ENCODE data around the gene ECI1.

The ECI1 gene

GRCh38 chr16:2251296-2252111 is at the start of gene ECI1:
TSS of gene ECI1 (minus strand) at chr16:2251587. CDS start at chr16:2251566, 21 bp downstream.
- peak; percentile 57 for DNase-seq

- no peak for DNase-seq
These were observed 48.5 kb upstream of the ECI1 start for GRCh38 chr16:2299915-2300192.

- no peak for DNase-seq
These were observed 47.9 kb upstream of the ECI1 start for GRCh38 chr16:2299121-2299914.

DNA sequence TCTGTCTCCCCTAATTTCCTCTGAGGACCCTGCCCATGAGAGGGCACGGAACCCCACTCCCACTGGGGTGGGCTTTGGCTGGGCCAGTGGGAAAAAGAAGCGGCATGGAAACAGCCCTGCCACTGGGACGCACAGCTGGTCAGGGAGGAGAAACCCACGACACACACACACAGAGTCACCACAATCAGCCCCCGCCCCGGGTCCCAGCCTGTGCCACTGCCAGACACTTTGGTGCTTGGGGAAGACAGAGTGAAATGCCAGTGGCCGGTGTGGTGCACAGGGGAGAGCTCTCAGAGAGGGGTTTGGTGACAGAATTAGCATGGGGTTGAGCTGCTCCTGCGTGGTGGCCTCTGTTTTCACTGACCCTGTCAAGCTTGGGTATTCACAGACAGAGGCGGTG is 47.2 kb upstream of the ECI1 start:
- no peak for DNase-seq

DNA sequence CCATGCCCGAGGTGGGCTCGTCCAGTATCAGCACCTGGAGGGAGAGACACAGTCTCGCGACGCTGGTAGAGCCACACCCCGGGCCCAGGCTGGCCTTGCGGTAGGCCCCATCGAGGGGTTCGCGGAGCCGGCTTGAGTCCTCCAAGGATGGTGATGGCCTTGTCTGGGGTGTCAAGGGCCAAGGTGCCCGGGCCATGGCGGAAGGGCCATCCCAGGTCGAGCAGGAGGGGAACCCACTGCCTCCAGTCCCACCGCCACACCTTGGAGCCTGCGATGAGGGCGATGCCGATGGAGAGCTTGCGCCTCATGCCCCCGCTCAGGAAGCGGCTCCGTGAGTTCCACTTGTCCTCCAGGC is 46.1 kb upstream of the ECI1 start:
- DNase-seq, result no peak

- DNase-seq, result no peak
These were observed 45.5 kb upstream of the ECI1 start for GRCh38 chr16:2296661-2297505.

DNA sequence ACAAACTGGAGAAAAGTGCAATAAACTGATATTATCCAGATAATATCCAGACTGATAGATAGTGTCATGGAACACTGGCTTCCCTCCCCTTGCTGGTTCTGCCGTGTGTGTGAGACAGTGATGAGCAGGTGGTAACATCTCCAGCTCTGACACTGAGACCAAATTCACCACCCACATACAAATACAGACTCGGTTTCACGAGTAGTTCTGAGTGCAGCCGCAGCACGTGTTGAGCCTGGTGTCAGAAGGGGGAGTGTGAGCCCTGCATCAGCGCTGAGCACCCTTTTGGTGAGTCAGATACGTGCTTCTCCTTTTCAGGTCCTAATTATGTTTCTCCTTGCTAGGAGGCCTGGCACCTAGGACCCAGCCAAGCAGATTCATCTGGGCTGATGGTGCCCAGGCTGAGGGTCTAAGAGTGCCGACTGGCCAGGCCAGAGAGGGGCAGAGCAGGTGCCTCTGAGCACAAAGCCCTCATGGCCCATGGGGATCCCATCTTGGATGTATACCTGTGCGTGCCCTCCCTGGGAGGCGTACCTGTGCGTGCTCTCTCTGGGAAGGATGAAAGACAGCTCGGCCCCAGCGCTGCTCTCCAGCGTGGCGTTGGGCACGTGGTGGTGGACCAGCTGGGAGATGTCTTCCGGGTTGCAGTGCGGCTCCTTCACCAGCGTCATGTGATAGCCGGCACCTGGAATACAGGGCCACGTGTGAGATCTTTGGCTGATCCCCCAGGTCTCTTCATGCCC is 43.8 kb upstream of the ECI1 start:
- DNase-seq, result no peak

DNA sequence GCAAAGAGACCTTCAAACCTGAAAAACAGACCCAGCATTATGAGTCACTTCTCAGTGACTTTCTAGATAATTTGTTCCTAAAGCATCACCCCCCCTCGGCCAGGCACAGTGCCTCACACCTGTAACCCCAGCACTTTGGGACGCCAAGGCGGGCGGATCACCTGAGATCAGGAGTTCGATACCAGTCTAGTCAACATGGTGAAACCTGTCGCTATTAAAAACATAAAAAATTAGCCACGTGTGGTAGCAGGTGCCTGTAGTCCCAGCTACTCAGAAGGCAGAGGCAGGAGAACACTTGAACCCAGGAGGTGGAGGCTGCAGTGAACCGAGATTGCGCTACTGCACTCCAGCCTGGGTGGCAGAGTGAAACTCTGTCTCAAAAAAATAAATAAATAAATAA is 40.8 kb upstream of the ECI1 start:
- DNase-seq, result no peak

DNA sequence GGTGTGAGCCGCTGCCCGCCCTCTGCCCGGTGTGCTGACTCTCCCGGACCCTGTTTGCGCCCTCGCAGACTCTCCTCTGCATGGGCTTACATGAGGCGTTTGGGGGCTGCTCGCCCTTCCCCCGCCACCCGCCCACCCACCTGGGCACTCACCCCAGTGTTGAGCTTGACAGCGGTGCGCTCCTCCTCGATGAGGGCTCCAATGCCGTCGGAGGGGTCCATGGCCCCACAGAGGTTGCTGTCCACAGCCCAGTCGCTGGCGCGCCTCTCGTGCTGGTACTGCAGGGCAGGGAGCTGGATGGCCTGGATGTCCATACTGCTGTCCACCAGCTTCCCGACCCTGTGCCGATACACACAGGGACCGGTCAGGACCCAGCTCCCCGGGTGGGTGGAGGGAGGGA is 37.9 kb upstream of the ECI1 start:
- DNase-seq, result no peak

DNA sequence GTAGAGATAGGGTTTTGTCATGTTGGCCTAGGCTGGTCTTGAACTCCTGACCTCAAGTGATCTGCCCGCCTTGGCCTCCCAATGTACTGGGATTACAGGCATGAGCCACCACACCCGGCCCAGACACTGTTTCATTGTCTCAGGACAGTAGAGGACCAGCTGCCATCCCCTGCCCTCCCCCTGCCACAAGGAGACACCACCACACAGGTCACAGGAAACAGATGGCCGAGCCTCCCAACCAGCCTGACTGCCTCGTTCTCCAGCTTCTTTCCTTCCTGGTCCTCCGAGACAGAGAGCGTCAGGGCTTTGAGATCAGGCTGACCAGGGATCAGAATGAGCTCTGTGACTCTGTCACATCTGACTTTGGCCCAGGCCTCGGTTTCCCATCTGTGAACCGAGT is 37.3 kb upstream of the ECI1 start:
- no peak for DNase-seq

- DNase-seq, result no peak
These were observed 36.6 kb upstream of the ECI1 start for GRCh38 chr16:2287916-2288547.

DNA sequence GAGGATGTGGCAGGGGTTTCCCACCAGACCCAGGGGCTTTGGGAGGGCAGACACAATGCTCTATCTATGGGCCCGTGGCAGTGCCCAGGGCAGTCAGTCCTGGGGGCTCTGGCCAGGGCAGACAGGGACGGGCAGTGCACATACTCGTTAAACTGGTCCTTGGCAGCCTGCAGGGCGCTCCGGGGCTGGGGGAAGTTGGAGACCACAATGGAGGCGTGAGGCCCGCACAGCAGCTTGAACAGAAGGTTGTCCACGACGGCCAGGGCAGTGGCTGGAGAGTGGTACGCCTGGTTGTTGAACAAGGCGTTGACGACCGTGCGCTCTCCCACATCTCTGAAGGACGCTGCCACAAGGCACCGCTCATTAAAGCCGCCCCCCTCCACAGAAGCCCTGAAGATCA is 35.2 kb upstream of the ECI1 start:
- no peak for DNase-seq

- no peak for DNase-seq
These were observed 34.4 kb upstream of the ECI1 start for GRCh38 chr16:2285731-2286191.

DNA sequence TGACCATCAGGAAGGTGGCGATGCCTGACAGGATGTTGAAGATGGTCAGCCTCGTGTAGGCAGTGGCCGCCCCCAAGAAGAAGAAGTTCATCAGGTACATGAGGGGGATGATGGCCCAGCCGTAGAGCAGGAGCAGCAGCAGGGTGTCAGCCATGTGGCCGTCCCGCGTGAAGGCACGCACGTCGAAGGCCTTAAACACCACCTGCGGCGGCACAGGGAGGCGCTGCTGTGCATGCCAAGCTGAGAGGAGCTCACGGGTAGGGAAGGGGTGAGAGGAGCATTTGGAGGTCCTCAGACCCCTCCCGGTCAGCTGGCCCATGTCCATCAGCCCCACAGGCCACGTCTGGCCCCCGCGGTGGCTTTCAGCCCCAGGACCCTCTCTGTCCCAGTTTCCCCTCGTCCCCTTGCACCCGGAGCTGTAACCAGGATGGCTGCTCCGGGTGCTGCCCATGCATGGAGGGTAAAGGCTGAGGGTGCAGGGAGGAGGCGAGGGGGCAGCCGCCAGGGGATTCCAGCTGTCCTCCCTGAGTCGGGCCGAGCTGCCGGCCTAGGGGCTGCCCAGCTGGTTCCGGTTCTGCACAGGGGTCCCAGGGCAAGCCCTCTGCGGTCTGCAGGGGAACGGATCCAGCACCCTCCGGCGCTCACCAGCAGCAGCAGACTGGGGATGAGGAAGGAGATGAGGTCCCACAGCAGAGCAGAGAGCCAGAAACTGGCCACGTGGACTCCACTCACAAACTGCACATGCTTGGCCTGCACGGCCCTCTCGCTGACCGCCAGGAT is 33.6 kb upstream of the ECI1 start:
- DNase-seq, result no peak

GRCh38 chr16:2284001-2284770 is 32.8 kb upstream of the ECI1 start:
- no peak for DNase-seq

DNA sequence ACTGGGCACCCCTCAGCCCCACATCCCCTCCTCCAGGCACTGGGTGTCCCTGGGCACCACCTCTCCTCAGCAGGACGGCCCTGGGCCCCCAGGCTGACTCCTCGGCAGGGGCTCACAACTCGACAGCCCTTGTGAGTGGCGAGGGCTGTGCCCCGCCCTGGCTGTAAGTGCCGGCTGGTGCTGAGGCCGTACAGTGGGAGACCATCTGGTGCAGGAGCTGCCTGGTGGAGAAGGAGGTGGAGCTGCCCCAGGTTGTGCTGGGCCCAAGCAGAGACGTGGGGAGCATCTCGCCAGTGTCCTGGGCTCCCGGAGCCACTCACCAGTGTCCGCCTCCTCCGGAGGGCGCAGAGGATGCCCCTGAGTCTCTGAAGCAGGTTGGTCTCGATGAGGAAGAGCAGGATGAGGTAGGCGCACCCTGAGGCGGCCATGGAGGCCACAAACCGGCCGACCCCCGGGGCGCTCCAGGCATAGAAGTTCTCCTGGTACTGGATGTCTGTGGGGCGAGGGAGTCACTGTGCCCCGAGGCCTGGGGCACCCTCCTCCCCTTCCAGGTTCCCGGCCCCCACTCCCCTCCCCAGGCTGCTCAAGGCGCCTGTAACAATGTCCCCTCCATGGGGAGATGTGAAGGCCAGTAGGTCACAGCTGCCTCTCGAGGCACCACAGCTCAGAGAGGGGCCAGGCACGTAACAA is 31.6 kb upstream of the ECI1 start:
- DNase-seq, result no peak

DNA sequence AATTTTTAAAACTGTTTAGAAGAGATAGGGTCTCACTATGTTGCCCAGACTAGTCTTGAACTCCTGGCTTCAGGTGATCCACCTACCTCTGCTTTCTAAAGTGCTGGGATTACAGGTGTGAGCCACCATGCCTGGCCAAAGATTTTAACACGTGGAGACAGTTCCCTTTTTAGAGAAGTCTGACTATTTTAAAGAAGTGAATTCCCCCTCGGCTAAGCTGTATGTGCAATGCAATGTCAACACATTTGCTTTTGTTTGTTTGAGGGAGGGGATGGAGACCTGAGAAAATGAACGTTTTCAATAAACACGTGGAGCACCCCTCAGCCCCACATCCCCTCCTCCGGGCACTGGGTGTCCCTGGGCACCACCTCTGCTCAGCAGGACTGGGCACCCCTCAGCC is 30.9 kb upstream of the ECI1 start:
- no peak for DNase-seq

DNA sequence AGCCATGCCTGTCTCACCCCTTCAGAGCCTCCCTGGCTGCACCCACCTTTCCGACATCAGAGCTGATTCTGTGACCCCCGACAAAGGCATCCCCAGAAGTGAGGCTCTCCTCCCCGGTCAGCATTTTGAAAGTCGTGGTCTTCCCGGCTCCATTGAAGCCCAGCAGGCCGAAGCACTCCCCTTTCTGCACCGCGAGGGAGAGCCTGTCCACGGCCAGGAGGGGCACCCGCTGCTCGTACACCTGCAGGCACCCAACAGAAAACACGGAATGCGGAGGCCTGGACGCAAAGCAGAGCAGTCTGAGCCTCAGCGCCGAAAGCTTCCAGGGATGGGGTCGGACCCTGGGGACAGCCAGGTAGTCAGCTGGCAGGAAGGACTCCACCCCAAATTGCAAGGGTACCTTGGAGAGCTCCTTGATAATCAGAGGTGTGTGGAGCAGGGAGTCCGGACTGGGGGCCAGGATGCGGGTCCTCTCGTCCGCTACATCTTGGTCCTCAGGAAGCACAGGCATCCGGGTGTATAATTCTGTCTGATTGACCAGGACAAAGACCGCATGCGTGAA is 29.7 kb upstream of the ECI1 start:
- no peak for DNase-seq

DNA sequence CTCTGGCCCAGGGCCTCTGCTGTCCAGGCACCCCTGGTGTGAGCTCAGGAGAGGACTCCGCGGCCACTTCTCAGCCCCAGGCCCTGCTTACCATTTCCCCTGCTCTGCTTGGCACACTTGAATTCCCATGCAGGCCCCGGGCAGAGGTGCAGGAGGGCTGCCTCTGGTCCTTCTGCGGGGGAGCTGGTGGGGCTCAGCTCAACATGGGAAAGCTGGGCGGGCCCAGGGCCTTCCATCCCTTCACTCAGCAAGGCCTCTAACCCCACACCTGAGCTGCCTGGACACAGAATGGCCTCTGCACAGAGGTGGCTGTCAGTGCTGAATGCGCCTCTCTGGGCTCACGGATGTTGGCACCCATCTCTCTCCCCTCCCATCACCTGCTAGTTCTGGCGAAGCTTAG is 29.1 kb upstream of the ECI1 start:
- DNase-seq, result no peak
